Kidney (tissue), 14 donors: ENCODE results near the gene NUDT16L1. TPM values are rescaled to one million over a fixed set of nuclear protein-coding genes. Genes with fewer than 3 reads are reported as not detected.

Experiments used
- DNase-seq, 5 donors: peaks; one replicate each; pipeline ENCODE4 v3.0.0-alpha.2; 2013 to 2020
- FAIRE-seq: peaks from 2 replicates; lab custom pipeline; 2012; peaks lifted over from hg19 to GRCh38; lab: Jason Lieb, UNC
- H3K27ac ChIP-seq, 2 donors: one replicate each; pipeline ENCODE4 v1.7.0; 2013; ENCODE audit warnings: low read depth in 2 of 2, low read length in 2 of 2, inconsistent platforms in 1 of 2
- H3K27me3 ChIP-seq: one replicate; pipeline ENCODE4 v1.7.1; 2013; ENCODE audit warnings: low read length, inconsistent platforms; ENCODE audit not compliant: control insufficient read depth, insufficient read depth
- H3K36me3 ChIP-seq, 3 donors: one replicate each; pipeline versions ENCODE4 v1.7.0 to v1.7.1; 2013; ENCODE audit warnings: low read length in 3 of 3, control low read depth in 1 of 3, inconsistent platforms in 1 of 3; ENCODE audit not compliant: insufficient read depth in 3 of 3, control insufficient read depth in 2 of 3
- H3K4me1 ChIP-seq, 3 donors: one replicate each; pipeline versions ENCODE4 v1.7.0 to v1.7.1; 2013; ENCODE audit warnings: low read length in 3 of 3, inconsistent platforms in 1 of 3, low read depth in 1 of 3; ENCODE audit not compliant: control insufficient read depth in 2 of 3, insufficient read depth in 2 of 3
- H3K4me3 ChIP-seq, 3 donors: one replicate each; pipeline versions ENCODE4 v1.7.0 to v1.8.1; 2013; ENCODE audit warnings: low read length in 3 of 3, control low read depth in 1 of 3, inconsistent platforms in 1 of 3
- H3K9ac ChIP-seq, 3 donors: one replicate each; pipeline versions ENCODE4 v1.7.0 to v1.7.1; 2013; ENCODE audit warnings: low read length in 3 of 3, control low read depth in 1 of 3, inconsistent platforms in 1 of 3
- H3K9me3 ChIP-seq, 3 donors: one replicate each; pipeline versions ENCODE4 v1.7.0 to v1.7.1; 2013; ENCODE audit warnings: low read length in 3 of 3, control low read depth in 1 of 3, inconsistent platforms in 1 of 3; ENCODE audit not compliant: control insufficient read depth in 2 of 3, insufficient read depth in 1 of 3
- CTCF ChIP-seq: IDR thresholded peaks from 3 replicates; pipeline ENCODE4 v1.5.1; 2012; ENCODE audit warnings: mild to moderate bottlenecking, moderate library complexity, borderline replicate concordance; ENCODE audit not compliant: insufficient read depth; ENCODE audit errors: extremely low read depth
- intact Hi-C: fragments of 100-400 bp; cut with DNase I; formaldehyde crosslinking; loops from one replicate; pipeline ENCODE4 v1.11.1; 2022
- polyA plus RNA-seq: library from polyadenylated mRNA; stranded (reverse); fragments of 350-450 nt; fragmentation: Illumina TruSeq; extraction: RNeasy Lipid Tissue Mini Kit (QIAGEN cat#74804); gene quantifications from one replicate; pipeline ENCODE4 v1.2.3, GENCODE V29; 2014; ENCODE audit warnings: low read depth, low replicate concordance; ENCODE audit not compliant: insufficient read depth
- total RNA-seq: library from RNA; stranded (reverse); fragmentation: NEBNext Ultra II Directional; extraction: Animal tissue kit (Norgen Biotek cat#: 25700); gene quantifications from one replicate; pipeline ENCODE4 v1.2.1, GENCODE V29; 2021
- donor health status: control.
- donor health status: control.
- donor health status: control.
- donor health status: control.
- donor health status: control.
- donor health status: DM: yes; HTN: yes; CAD: no.
- donor health status: Normal renal cell carcinoma (clear cell type).

The NUDT16L1 gene
- total and polyA plus RNA-seq, 2 donors from 2014 or later, result 30.6 to 69.4 TPM

GRCh38 chr16:4728676-4729075, 35.3 kb downstream of the NUDT16L1 start:
- H3K27me3 ChIP-seq, result no peaks in the 10 kb centered on the region
- no peak for TF ChIP-seq CTCF
- H3K4me1 ChIP-seq, result peaks cover 0 to 2% (median 0%) of the 10 kb centered on the region in 3 donors
- H3K9ac ChIP-seq, result no peak overlapping the region
- H3K4me3 ChIP-seq, result no peak overlapping the region
- DNase-seq (peak in 1 of 5 donors; percentile 23), FAIRE-seq (no peak)
- H3K9me3 ChIP-seq, result no peaks in the 10 kb centered on the region
- intact Hi-C loops, result no loop called here
- H3K36me3 ChIP-seq, result peaks cover 0 to 23% (median 22%) of the 10 kb centered on the region in 3 donors
- H3K27ac ChIP-seq, result no peak overlapping the region

DNA sequence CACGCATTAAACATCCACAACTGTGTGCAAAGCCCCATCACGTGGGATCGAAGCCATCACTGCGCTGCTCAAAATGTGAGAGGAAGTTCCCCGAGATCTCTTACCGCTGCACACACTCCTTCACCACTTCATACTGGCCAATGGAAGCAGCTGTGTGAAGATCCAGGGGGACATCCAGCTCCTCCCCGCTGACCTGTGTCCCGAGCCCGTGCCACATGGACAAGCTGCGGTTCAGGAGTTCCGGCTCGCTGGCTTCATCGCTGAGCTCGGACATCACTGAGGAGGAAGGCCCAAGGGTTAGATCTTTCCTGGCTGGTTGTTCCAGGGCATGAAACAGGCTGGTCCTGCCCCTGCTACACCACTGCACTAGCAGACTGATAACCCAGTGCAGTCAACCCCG, 36.5 kb downstream of the NUDT16L1 start:
- no peak overlapping the region for H3K27ac ChIP-seq
- no peak overlapping the region for H3K9ac ChIP-seq
- peak in 1 of 5 donors; percentile 49 for DNase-seq
- TF ChIP-seq CTCF, result no peak
- no peaks in the 10 kb centered on the region for H3K9me3 ChIP-seq
- peaks cover 0 to 3% (median under 1%) of the 10 kb centered on the region in 3 donors for H3K4me1 ChIP-seq
- H3K36me3 ChIP-seq, result peaks cover 0 to 23% (median 19%) of the 10 kb centered on the region in 3 donors
- no peak for FAIRE-seq
- no peaks in the 10 kb centered on the region for H3K27me3 ChIP-seq
- intact Hi-C loops, result no loop called here
- H3K4me3 ChIP-seq, result no peak overlapping the region

GRCh38 chr16:4733211-4733742, 39.9 kb downstream of the NUDT16L1 start:
- Histone ChIP-seq H3K4me1 (peaks cover 0 to 7% (median 6%) of the 10 kb centered on the region in 3 donors), H3K27me3 (no peaks in the 10 kb centered on the region), H3K9me3 (no peaks in the 10 kb centered on the region), H3K36me3 (peaks cover 0 to 8% (median 7%) of the 10 kb centered on the region in 3 donors), H3K4me3 (peak overlapping the region; percentile 62 to 97 (median 91)), H3K27ac (no peak overlapping the region), H3K9ac (peak overlapping the region; percentile 42 to 69 (median 58))
- no peak for TF ChIP-seq CTCF
- DNase-seq (peak in 3 of 5 donors; percentile 13 to 34 (median 14)), FAIRE-seq (no peak)
- intact Hi-C loops, result no loop called here
